ENCODE results near the gene PCBD1.
A peak's percentile ranks its signal among the peaks of the same experiment; 100 is the strongest.
"Not testable (repeated sequence)": the region's sequence is repeated elsewhere in the genome, so short reads cannot be mapped to it uniquely, and the experiment has no call there.

PCBD1 gene

GRCh38 chr10:70920519-70920918, 32.2 kb upstream of the PCBD1 start:
- no peak for TF ChIP-seq EZH2 (IDR thresholded peaks at IDR 0.05; ENCODE audit: borderline replicate concordance, low read depth, low read length, severe bottlenecking)
- no peak for TF ChIP-seq CTCF (IDR thresholded peaks at IDR 0.05; ENCODE audit: borderline replicate concordance, extremely low read depth, low read length, poor library complexity, severe bottlenecking)
- Histone ChIP-seq H3K9ac (ENCODE audit: low read depth, low read length) (no peak overlapping the region), H3K4me1 (ENCODE audit: insufficient read depth, low read length) (no peaks in the 10 kb centered on the region), H4K20me1 (ENCODE audit: insufficient read depth, low read length) (no peaks in the 10 kb centered on the region), H2AFZ (ENCODE audit: low read depth, low read length) (no peak overlapping the region), H3K9me3 (ENCODE audit: insufficient read depth, low read length, severe bottlenecking) (no peaks in the 10 kb centered on the region), H3K36me3 (ENCODE audit: insufficient read depth, low read length) (no peaks in the 10 kb centered on the region), H3K27me3 (ENCODE audit: insufficient read depth, low read length, poor library complexity) (peaks cover 6% of the 10 kb centered on the region), H3K4me3 (ENCODE audit: low read depth in 1 of 2, low read length in 2 of 2) (no peak overlapping the region), H3K79me2 (ENCODE audit: insufficient read depth, low read length) (no peaks in the 10 kb centered on the region), H3K27ac (ENCODE audit: low read length) (no peak overlapping the region), H3K4me2 (ENCODE audit: insufficient read depth, low read length) (no peak overlapping the region)
- ATAC-seq (ENCODE audit: insufficient read depth, low read depth) = no peak
- no peak for DNase-seq

GRCh38 chr10:70919906-70920305, 31.5 kb upstream of the PCBD1 start:
- not testable (repeated sequence) for DNase-seq; H3K4me3 ChIP-seq (ENCODE audit: low read depth in 1 of 2, low read length in 2 of 2); H3K79me2 ChIP-seq (ENCODE audit: insufficient read depth, low read length); H3K4me2 ChIP-seq (ENCODE audit: insufficient read depth, low read length); H3K9me3 ChIP-seq (ENCODE audit: insufficient read depth, low read length, severe bottlenecking); H2AFZ ChIP-seq (ENCODE audit: low read depth, low read length); H3K4me1 ChIP-seq (ENCODE audit: insufficient read depth, low read length); H3K9ac ChIP-seq (ENCODE audit: low read depth, low read length); H3K27ac ChIP-seq (ENCODE audit: low read length); ATAC-seq (ENCODE audit: insufficient read depth, low read depth); H3K36me3 ChIP-seq (ENCODE audit: insufficient read depth, low read length); H4K20me1 ChIP-seq (ENCODE audit: insufficient read depth, low read length)
- H3K27me3 ChIP-seq (ENCODE audit: insufficient read depth, low read length, poor library complexity) = peaks cover 10% of the 10 kb centered on the region

GRCh38 chr10:70918851-70919530, 30.6 kb upstream of the PCBD1 start:
- DNase-seq (peak; percentile 12), ATAC-seq (ENCODE audit: insufficient read depth, low read depth) (peak; percentile 48; the same call in 1 of the 3 replicates)
- H2AFZ ChIP-seq (ENCODE audit: low read depth, low read length) = no peak overlapping the region
- no peaks in the 10 kb centered on the region for H3K9me3 ChIP-seq (ENCODE audit: insufficient read depth, low read length, severe bottlenecking)
- no peak overlapping the region for H3K9ac ChIP-seq (ENCODE audit: low read depth, low read length)
- TF ChIP-seq EZH2 (IDR thresholded peaks at IDR 0.05; ENCODE audit: borderline replicate concordance, low read depth, low read length, severe bottlenecking) = no peak
- TF ChIP-seq CTCF (IDR thresholded peaks at IDR 0.05; ENCODE audit: borderline replicate concordance, extremely low read depth, low read length, poor library complexity, severe bottlenecking) = no peak
- no peak overlapping the region for H3K4me3 ChIP-seq (ENCODE audit: low read depth in 1 of 2, low read length in 2 of 2)
- no peak overlapping the region for H3K4me2 ChIP-seq (ENCODE audit: insufficient read depth, low read length)
- no peaks in the 10 kb centered on the region for H3K4me1 ChIP-seq (ENCODE audit: insufficient read depth, low read length)
- H3K27me3 ChIP-seq (ENCODE audit: insufficient read depth, low read length, poor library complexity) = peaks cover 15% of the 10 kb centered on the region
- H3K79me2 ChIP-seq (ENCODE audit: insufficient read depth, low read length) = no peaks in the 10 kb centered on the region
- H3K36me3 ChIP-seq (ENCODE audit: insufficient read depth, low read length) = no peaks in the 10 kb centered on the region
- no peaks in the 10 kb centered on the region for H4K20me1 ChIP-seq (ENCODE audit: insufficient read depth, low read length)
- no peak overlapping the region for H3K27ac ChIP-seq (ENCODE audit: low read length)

GRCh38 chr10:70917635-70918034, 29.3 kb upstream of the PCBD1 start:
- Histone ChIP-seq H3K4me1 (ENCODE audit: insufficient read depth, low read length) (no peaks in the 10 kb centered on the region), H3K27ac (ENCODE audit: low read length) (no peak overlapping the region), H3K9ac (ENCODE audit: low read depth, low read length) (no peak overlapping the region), H3K9me3 (ENCODE audit: insufficient read depth, low read length, severe bottlenecking) (no peaks in the 10 kb centered on the region), H4K20me1 (ENCODE audit: insufficient read depth, low read length) (no peaks in the 10 kb centered on the region), H2AFZ (ENCODE audit: low read depth, low read length) (no peak overlapping the region), H3K4me3 (ENCODE audit: low read depth in 1 of 2, low read length in 2 of 2) (no peak overlapping the region), H3K79me2 (ENCODE audit: insufficient read depth, low read length) (no peaks in the 10 kb centered on the region), H3K36me3 (ENCODE audit: insufficient read depth, low read length) (no peaks in the 10 kb centered on the region), H3K4me2 (ENCODE audit: insufficient read depth, low read length) (no peak overlapping the region), H3K27me3 (ENCODE audit: insufficient read depth, low read length, poor library complexity) (peaks cover 15% of the 10 kb centered on the region)
- TF ChIP-seq CTCF (IDR thresholded peaks at IDR 0.05; ENCODE audit: borderline replicate concordance, extremely low read depth, low read length, poor library complexity, severe bottlenecking) (no peak), EZH2 (IDR thresholded peaks at IDR 0.05; ENCODE audit: borderline replicate concordance, low read depth, low read length, severe bottlenecking) (no peak)
- DNase-seq = no peak
- ATAC-seq (ENCODE audit: insufficient read depth, low read depth) = no peak

Measured in DND-41 (cell line).